ENCODE measurements around the gene XIRP1.
"Not testable (repeated sequence)": the region's sequence is repeated elsewhere in the genome, so short reads cannot be mapped to it uniquely, and the experiment has no call there.

XIRP1 gene

DNA sequence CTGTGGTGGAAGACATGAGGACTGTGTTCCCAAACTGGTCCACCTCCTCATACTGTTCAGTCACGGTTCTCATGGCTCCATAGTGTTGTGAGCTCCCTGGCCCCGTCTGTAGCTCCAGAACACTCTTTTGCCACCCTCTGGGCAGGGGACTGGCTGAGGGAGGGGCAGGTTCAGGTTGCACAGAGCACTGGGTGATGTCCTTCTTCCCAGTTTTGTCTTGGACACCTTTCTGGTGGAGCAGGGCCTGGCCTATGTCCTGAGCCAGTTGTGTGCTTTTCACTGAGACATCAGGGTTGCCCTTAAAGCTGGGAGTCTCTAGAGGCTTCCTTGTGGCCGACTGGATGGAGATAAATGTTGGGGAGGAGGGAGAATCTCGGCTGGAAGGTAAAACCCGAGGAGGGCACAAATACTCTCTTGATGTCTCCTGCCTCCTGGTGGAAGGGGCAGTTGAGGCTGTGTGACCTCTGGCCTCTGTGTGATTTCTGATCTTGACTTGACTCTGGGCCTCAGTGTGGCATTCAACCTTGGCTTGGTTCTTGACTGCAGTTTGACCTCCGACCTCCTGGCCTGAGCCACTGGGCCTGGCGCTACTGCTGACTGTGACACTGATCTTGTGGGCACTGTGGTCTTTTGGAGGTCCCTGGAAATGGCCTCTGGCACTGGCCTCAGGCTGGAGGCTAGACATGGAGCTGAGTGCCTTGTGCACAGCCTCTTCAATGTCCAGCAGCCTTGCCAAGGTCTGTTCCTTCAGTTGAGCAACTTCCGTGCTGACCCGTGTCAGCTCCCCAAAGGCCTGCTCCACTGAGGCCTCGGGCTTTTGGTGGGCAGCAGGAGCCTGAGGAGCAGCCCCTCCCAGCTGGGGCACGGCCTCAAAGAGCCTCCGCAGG lies 8.1 kb downstream of the XIRP1 start:
- FAIRE-seq = no peak

DNA sequence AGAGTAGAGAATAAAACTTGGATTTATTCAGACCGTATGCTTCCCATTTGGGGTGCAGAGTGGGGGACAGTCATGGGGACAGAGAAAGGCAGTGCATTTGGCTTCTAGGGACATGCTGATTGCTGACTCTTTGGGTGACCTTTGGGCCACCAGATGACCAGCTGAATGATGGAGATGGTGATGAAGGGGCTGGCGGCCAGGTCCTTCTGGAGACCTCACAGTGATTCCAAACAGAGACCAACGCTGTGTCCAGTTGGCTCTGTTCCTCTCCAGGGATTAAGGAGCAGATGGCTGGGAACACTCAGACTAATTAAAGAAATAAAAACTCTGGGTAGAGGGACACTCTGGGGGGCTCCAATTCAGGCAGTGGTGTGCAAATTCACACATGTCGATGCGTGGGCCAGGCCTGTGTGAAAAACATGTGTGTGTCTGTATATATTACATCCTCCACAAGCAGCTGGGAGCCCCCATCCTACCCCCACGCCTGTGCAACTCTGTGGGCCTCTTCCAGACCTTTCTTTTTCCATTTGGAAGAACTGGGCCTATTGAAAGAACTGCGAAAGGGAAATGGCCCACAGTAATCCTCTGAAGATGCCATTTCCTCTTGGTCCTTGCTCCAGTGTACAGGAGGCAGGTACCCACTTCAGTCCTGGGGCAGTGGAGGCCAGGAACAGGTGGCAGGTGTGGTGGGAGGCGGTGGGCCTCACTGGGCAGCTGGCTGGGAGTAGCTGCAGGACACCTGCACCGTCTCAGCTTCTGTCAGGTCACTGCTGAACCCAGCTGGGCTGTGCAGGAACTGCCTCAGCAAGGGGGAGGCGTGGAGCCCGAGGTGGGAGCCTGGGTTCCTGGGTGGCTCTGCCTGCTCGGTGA lies 8.9 kb downstream of the XIRP1 start:
- no peak for FAIRE-seq

GRCh38 chr3:39181408-39182335 lies 10.7 kb downstream of the XIRP1 start:
- no peak for FAIRE-seq

GRCh38 chr3:39180546-39181346 lies 11.6 kb downstream of the XIRP1 start:
- FAIRE-seq = no peak

GRCh38 chr3:39180183-39180545 lies 12.2 kb downstream of the XIRP1 start:
- no peak for FAIRE-seq

DNA sequence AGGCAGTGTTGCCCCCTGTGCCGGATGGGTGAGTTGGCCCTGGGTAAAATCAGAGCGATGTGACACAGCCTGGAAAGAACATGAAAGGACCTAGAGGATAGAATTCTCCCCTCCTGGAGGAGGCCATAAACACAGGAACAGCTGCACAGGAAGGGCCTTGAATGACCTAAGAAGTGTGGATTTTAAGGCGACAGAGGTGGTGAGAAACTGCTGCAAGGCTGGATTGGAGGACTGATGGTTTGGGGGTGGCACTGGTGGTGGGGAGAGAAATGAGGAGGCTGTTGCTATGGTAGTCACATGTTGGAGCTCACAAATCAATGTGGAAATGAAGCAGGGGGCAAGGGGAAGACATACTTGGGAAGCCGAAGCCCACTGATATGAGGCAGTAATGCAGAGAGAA lies 13.8 kb downstream of the XIRP1 start:
- FAIRE-seq = no peak

GRCh38 chr3:39177708-39178332 lies 14.6 kb downstream of the XIRP1 start:
- FAIRE-seq = peak; percentile 47

DNA sequence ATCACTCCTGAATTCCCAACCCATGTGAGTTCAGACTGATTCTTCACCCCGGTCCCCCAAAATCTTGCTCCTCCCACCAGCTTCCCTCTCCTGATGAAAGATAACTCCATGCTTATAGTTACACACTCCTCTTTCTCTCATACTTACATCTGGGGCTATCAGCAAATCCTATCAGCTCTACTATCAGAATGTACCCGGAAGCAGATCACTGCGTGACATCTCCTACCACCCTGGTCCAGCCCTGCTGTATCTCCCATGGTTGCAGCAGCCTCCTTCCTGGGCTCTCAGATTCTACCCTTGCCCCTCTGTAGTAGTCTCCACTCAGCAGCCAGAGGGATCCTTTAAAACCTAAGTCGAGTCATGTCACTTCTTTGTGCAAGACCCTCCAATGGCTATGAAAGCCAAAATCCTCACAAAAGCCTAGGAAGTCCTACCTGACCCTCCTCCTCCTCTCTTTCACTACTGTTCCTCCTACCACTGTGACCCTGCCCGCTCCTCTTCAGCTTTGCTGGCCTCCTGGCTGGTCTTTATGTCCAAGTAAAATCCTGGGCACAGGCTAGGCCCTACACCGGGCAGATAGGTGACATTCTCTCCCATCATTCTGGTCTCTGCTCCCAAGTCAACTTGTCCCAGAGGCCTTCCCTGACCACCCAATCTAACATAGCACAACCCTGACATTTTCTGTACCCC lies 16.2 kb downstream of the XIRP1 start:
- FAIRE-seq = no peak

GRCh38 chr3:39173318-39174125 lies 18.9 kb downstream of the XIRP1 start:
- FAIRE-seq = no peak

DNA sequence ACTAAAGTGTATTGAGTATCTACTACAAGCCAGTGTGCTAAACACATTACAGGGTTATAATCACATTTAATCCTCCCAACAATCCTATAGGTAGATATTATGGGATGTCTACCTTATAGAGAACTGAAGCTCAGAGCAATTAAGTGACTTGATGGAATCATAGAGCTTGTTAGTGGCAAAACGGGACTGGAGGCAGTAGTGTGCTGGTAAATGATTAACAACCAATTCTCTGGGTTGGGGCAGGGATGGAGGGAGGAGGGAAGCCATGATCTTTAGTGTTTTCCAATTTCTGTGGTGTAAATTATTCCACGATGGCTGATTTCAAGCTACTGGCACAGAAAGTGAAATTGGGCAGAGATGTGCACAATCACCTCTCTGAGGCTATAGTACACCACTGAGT lies 20.5 kb downstream of the XIRP1 start:
- no peak for FAIRE-seq

GRCh38 chr3:39170877-39171276 lies 21.5 kb downstream of the XIRP1 start:
- not testable (repeated sequence) for FAIRE-seq

GRCh38 chr3:39170461-39170860 lies 21.9 kb downstream of the XIRP1 start:
- no peak for FAIRE-seq

- no peak for FAIRE-seq
Measured at GRCh38 chr3:39169712-39170111, 22.7 kb downstream of the XIRP1 start.

GRCh38 chr3:39168156-39168780 lies 24.1 kb downstream of the XIRP1 start:
- no peak for FAIRE-seq

DNA sequence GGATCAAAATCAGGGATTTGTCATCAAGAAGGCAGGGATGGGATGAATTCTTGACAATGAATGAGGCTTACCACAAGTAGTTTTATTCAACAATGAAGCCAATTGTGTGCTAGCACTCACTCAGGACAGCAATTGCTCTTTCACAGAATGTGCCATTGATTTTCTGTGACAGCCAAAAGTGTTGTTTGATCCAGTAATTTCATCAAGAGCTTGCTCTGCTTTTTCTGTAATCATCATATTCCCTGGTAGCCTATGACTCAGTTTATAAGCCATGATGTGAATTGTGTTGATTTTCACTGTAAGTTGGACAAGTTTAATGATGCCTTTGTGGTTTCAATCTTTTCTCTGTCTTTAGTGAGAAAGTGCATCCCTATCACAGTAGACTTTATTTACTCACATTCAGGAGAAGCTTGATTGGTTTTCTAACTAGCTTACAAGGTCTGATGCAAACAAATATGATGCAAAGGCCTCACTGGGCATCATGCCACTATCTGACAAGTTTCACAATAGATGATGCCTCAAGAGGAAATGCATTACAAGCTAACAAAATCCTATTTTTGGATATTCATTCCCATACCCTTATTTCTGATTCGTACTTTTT lies 25.4 kb downstream of the XIRP1 start:
- no peak for FAIRE-seq

- FAIRE-seq = no peak
Measured at GRCh38 chr3:39166134-39166710, 26.2 kb downstream of the XIRP1 start.

GRCh38 chr3:39165518-39165917 lies 26.9 kb downstream of the XIRP1 start:
- no peak for FAIRE-seq

- FAIRE-seq = no peak
Measured at GRCh38 chr3:39164414-39164813, 28.0 kb downstream of the XIRP1 start.
